Dedifferentiated amniotic fluid mesenchymal stem cell (primary cell): ENCODE measurements around the gene PPP1R10.

Experiments used
- DNase-seq: peaks from one replicate; pipeline ENCODE4 v3.0.0-alpha.2; 2016; ENCODE audit errors: extremely low spot score

PPP1R10 gene

GRCh38 chr6:30619561-30619960 is 2.5 kb upstream of the PPP1R10 start:
- DNase-seq: no peak

- no peak for DNase-seq
Measured at GRCh38 chr6:30618270-30618797, 1.3 kb upstream of the PPP1R10 start.

GRCh38 chr6:30617565-30618269 is 674 bp upstream of the PPP1R10 start, which contains the start of gene MRPS18B:
Gene MRPS18B, plus strand, starts transcription at chr6:30617840. Its CDS starts 26 bp downstream, at chr6:30617866.
- peak; percentile 98 for DNase-seq

GRCh38 chr6:30615958-30616810 is 859 bp downstream of the PPP1R10 start:
- no peak for DNase-seq

GRCh38 chr6:30615219-30615957 is 1.7 kb downstream of the PPP1R10 start:
- DNase-seq: peak; percentile 40

- peak; percentile 98 for DNase-seq
Measured at GRCh38 chr6:30614843-30615218, 2.2 kb downstream of the PPP1R10 start.

GRCh38 chr6:30614044-30614842 is 2.8 kb downstream of the PPP1R10 start:
- no peak for DNase-seq

- DNase-seq: no peak
Measured at GRCh38 chr6:30613251-30614043, 3.6 kb downstream of the PPP1R10 start.

- DNase-seq: peak; percentile 43
Measured at GRCh38 chr6:30612687-30613248, 4.3 kb downstream of the PPP1R10 start.

- peak; percentile 52 for DNase-seq
Measured at GRCh38 chr6:30612213-30612612, 4.8 kb downstream of the PPP1R10 start.

GRCh38 chr6:30611856-30612194 is 5.2 kb downstream of the PPP1R10 start:
- DNase-seq: no peak

- no peak for DNase-seq
Measured at GRCh38 chr6:30611150-30611855, 5.7 kb downstream of the PPP1R10 start.

- DNase-seq: no peak
Measured at GRCh38 chr6:30610065-30610464, 7.0 kb downstream of the PPP1R10 start.

GRCh38 chr6:30603961-30604360 is 13.1 kb downstream of the PPP1R10 start:
- no peak for DNase-seq

GRCh38 chr6:30601815-30602641 is 15.0 kb downstream of the PPP1R10 start:
- no peak for DNase-seq

GRCh38 chr6:30601436-30601814 is 15.6 kb downstream of the PPP1R10 start:
- DNase-seq: no peak

GRCh38 chr6:30600451-30600961 is 16.5 kb downstream of the PPP1R10 start:
- DNase-seq: no peak

- no peak for DNase-seq
Measured at GRCh38 chr6:30599625-30600324, 17.3 kb downstream of the PPP1R10 start.
